NCI-H2196 (cell line): ENCODE measurements around the gene VAC14.

Source experiments
- DNase-seq: peaks from one replicate; lab custom pipeline; 2025; ENCODE audit not compliant: unreplicated experiment; lab: John Stamatoyannopoulos, UW

Gene VAC14

GRCh38 chr16:70709457-70709856, 91.5 kb downstream of the VAC14 start:
- DNase-seq = no peak

- no peak for DNase-seq
Measured at GRCh38 chr16:70708366-70709246, 92.4 kb downstream of the VAC14 start.

GRCh38 chr16:70706948-70707465, 94.0 kb downstream of the VAC14 start:
- DNase-seq = no peak

GRCh38 chr16:70705056-70705455, 95.9 kb downstream of the VAC14 start:
- DNase-seq = no peak

GRCh38 chr16:70704586-70704985, 96.4 kb downstream of the VAC14 start:
- no peak for DNase-seq

- peak; percentile 16 for DNase-seq
Measured at GRCh38 chr16:70703835-70704381, 97.0 kb downstream of the VAC14 start.

GRCh38 chr16:70703041-70703834, 97.7 kb downstream of the VAC14 start:
- peak; percentile 33 for DNase-seq

GRCh38 chr16:70702624-70703023, 98.3 kb downstream of the VAC14 start:
- DNase-seq = no peak

- DNase-seq = peak; percentile 66
Measured at GRCh38 chr16:70701998-70702397, 99.0 kb downstream of the VAC14 start.

- DNase-seq = peak; percentile 66
Measured at GRCh38 chr16:70701596-70701995, 99.4 kb downstream of the VAC14 start.

- DNase-seq = no peak
Measured at GRCh38 chr16:70701036-70701435, 99.9 kb downstream of the VAC14 start.

GRCh38 chr16:70700101-70701020, 100.6 kb downstream of the VAC14 start:
- DNase-seq = peak; percentile 64

- no peak for DNase-seq
Measured at GRCh38 chr16:70699696-70700095, 101.3 kb downstream of the VAC14 start.

- DNase-seq = no peak
Measured at GRCh38 chr16:70698901-70699300, 102.1 kb downstream of the VAC14 start.

GRCh38 chr16:70697594-70698170, 103.3 kb downstream of the VAC14 start:
- no peak for DNase-seq

GRCh38 chr16:70696952-70697593, 103.9 kb downstream of the VAC14 start:
- no peak for DNase-seq

GRCh38 chr16:70696355-70696754, 104.6 kb downstream of the VAC14 start:
- no peak for DNase-seq

- DNase-seq = peak; percentile 64
Measured at GRCh38 chr16:70695331-70696070, 105.5 kb downstream of the VAC14 start.

- DNase-seq = no peak
Measured at GRCh38 chr16:70694868-70695218, 106.1 kb downstream of the VAC14 start.
